Measurements from ENCODE around the gene BMPR1A.

BMPR1A gene

DNA sequence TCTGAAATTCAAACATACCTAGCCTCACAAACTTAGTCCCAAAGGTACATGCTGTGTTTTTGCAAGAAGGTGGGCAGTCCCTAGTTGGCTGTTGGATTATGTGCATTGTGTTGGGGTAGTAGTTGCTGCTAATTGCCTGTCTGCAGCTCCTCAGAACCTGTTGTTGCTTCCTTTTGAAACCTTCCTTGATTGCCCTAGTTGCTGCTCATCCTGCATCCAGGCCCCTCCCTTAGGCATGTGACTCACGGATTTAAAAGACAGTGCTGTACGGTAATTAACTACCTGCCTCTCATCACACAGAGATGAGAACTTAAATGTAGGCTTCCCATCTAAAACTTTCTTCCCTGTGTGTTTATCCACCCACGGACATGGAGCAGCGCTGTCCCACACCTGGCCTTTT, 67.7 kb downstream of the BMPR1A start:
- no peak for DNase-seq (ENCODE audit: low spot score)
- no peak for TF ChIP-seq CTCF (IDR thresholded peaks at IDR 0.05; ENCODE audit: extremely low read depth, insufficient read depth, missing control alignments)
- in situ Hi-C loops (cut with MboI; ENCODE audit: low pct_unique_long_range_greater_than_20kb, low sequenced_read_pairs, unreplicated experiment), result no loop called here

DNA sequence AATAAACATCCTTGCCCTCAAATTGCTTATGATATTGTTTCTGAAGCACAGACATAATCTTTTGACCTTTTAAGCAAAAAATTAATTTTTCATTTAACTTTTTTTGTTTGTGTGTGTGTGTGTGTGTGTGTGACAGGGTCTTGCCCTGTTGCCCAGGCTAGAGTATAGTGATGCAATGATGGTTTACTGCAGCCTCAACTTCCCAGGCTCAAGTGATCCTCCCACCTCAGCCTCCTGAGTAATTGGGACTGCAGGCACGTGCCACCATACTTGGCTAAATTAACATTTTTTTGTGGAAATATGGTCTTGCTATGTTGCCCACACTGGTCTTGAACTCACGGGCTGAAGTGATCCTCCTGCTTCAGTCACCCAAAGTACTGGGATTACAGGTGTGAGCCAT, 68.9 kb downstream of the BMPR1A start:
- in situ Hi-C loops (cut with MboI; ENCODE audit: low pct_unique_long_range_greater_than_20kb, low sequenced_read_pairs, unreplicated experiment), result no loop called here

DNA sequence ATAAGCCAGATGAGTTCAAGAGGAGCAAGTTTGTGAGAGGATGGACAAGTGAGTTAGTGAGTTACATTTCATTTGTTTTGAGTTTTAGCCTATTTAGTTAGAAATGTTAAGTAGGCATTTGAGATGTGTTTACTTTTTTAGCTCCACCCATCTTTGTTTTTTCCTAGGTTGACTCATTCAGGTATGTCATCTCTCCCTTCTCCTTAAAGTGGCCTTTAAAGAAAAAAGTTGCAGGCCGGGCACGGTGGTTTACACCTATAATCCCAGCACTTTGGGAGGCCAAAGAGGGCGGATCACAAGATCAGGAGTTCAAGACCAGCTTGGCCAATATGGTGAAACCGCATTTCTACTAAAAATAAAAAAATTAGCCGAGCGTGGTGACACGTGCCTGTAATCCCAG, 71.2 kb downstream of the BMPR1A start:
- TF ChIP-seq CTCF (IDR thresholded peaks at IDR 0.05; ENCODE audit: extremely low read depth, insufficient read depth, missing control alignments), result no peak
- in situ Hi-C loops (cut with MboI; ENCODE audit: low pct_unique_long_range_greater_than_20kb, low sequenced_read_pairs, unreplicated experiment), result no loop called here
- DNase-seq (ENCODE audit: low spot score), result no peak

More for the DNA sequence above, 68.9 kb downstream of the BMPR1A start:
- no peak for TF ChIP-seq CTCF (IDR thresholded peaks at IDR 0.05; ENCODE audit: extremely low read depth, insufficient read depth, missing control alignments)
- no peak for DNase-seq (ENCODE audit: low spot score)

- in situ Hi-C loops (cut with MboI; ENCODE audit: low pct_unique_long_range_greater_than_20kb, low sequenced_read_pairs, unreplicated experiment), result no loop called here
- no peak for TF ChIP-seq CTCF (IDR thresholded peaks at IDR 0.05; ENCODE audit: extremely low read depth, insufficient read depth, missing control alignments)
Observed at GRCh38 chr10:86828145-86828544, 71.7 kb downstream of the BMPR1A start.

GRCh38 chr10:86829472-86829871, 73.1 kb downstream of the BMPR1A start:
- TF ChIP-seq CTCF (IDR thresholded peaks at IDR 0.05; ENCODE audit: extremely low read depth, insufficient read depth, missing control alignments), result no peak
- no peak for DNase-seq (ENCODE audit: low spot score)
- in situ Hi-C loops (cut with MboI; ENCODE audit: low pct_unique_long_range_greater_than_20kb, low sequenced_read_pairs, unreplicated experiment), result no loop called here

More at GRCh38 chr10:86828145-86828544, 71.7 kb downstream of the BMPR1A start:
- DNase-seq (ENCODE audit: low spot score), result no peak

GRCh38 chr10:86830043-86830591, 73.7 kb downstream of the BMPR1A start:
- in situ Hi-C loops (cut with MboI; ENCODE audit: low pct_unique_long_range_greater_than_20kb, low sequenced_read_pairs, unreplicated experiment), result no loop called here
- DNase-seq (ENCODE audit: low spot score), result no peak
- TF ChIP-seq CTCF (IDR thresholded peaks at IDR 0.05; ENCODE audit: extremely low read depth, insufficient read depth, missing control alignments), result no peak

DNA sequence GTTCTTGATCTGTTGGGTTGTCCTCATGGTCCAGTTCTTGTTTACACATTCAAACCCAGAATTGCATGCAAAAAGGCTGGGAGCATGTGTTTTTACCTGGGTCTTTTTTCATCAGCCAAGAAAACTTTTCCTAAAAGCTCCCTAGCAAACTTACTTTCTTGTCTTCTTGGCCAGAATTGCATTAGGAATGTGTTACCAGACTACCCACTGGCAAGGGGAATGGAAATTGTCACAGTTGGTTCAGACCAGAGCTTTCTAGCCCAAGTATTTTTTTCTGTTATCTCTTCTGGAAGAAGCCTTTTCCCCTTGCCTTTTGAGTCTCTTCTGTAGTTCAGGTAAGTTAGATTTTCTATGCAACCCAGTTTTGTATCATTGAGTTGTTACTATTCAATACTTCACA, 77.5 kb downstream of the BMPR1A start:
- TF ChIP-seq CTCF (IDR thresholded peaks at IDR 0.05; ENCODE audit: extremely low read depth, insufficient read depth, missing control alignments), result no peak
- DNase-seq (ENCODE audit: low spot score), result no peak
- in situ Hi-C loops (cut with MboI; ENCODE audit: low pct_unique_long_range_greater_than_20kb, low sequenced_read_pairs, unreplicated experiment), result no loop called here

Data from GM13977 (cell line).